Loucy (cell line): ENCODE results near the gene TMEM51.

Experiments
- H2AFZ ChIP-seq: fragments of 200-600 bp; sonication (generic); 2 replicates; pipeline ENCODE4 v1.6.0; 2016; ENCODE audit warnings: antibody characterized with exemption, mild to moderate bottlenecking, low read length, moderate library complexity
- H3F3A ChIP-seq: fragments of 200-600 bp; 2 replicates; pipeline ENCODE4 v1.6.0; 2016; ENCODE audit warnings: antibody characterized with exemption, low read depth, mild to moderate bottlenecking
- H3K27me3 ChIP-seq: fragments of 200-600 bp; sonication (generic); 2 replicates; pipeline ENCODE4 v1.6.1; 2014; ENCODE audit warnings: low read length, mild to moderate bottlenecking; ENCODE audit not compliant: insufficient read depth, poor library complexity, severe bottlenecking
- H3K36me3 ChIP-seq: fragments of 200-600 bp; sonication (generic); 2 replicates; pipeline ENCODE4 v1.6.1; 2016; ENCODE audit warnings: low read length; ENCODE audit not compliant: insufficient read depth
- H3K4me1 ChIP-seq: fragments of 200-600 bp; sonication (generic); 2 replicates; pipeline ENCODE4 v1.5.1; 2014; ENCODE audit warnings: low read length, mild to moderate bottlenecking; ENCODE audit not compliant: insufficient read depth, poor library complexity, severe bottlenecking
- H3K4me2 ChIP-seq: fragments of 200-600 bp; sonication (generic); 2 replicates; pipeline ENCODE4 v1.6.0; 2014; ENCODE audit warnings: antibody characterized with exemption, low read length, low read depth, mild to moderate bottlenecking; ENCODE audit not compliant: poor library complexity, severe bottlenecking
- H3K4me3 ChIP-seq: fragments of 200-600 bp; sonication (generic); 2 replicates; pipeline ENCODE4 v1.5.1; 2014; ENCODE audit warnings: low read length, mild to moderate bottlenecking, mixed read lengths; ENCODE audit not compliant: poor library complexity, severe bottlenecking
- H3K79me2 ChIP-seq: fragments of 200-600 bp; sonication (generic); 2 replicates; pipeline ENCODE4 v1.6.1; 2014; ENCODE audit warnings: low read length; ENCODE audit not compliant: insufficient read depth
- H3K9ac ChIP-seq: fragments of 200-600 bp; sonication (generic); 2 replicates; pipeline ENCODE4 v1.6.0; 2014; ENCODE audit warnings: mild to moderate bottlenecking, low read depth, low read length, moderate library complexity; ENCODE audit not compliant: poor library complexity, severe bottlenecking
- H3K9me2 ChIP-seq: fragments of 200-600 bp; sonication (generic); replicated peaks from 2 replicates; pipeline ENCODE4 v1.6.1; 2016; ENCODE audit warnings: low read depth, low read length, mixed read lengths
- H3K9me3 ChIP-seq: fragments of 200-600 bp; sonication (generic); 2 replicates; pipeline ENCODE4 v1.6.1; 2014; ENCODE audit warnings: mild to moderate bottlenecking, antibody characterized with exemption, low read length, low read depth; ENCODE audit not compliant: insufficient read depth
- H4K20me1 ChIP-seq: fragments of 200-600 bp; sonication (generic); 2 replicates; pipeline ENCODE4 v1.6.0; 2014; ENCODE audit warnings: antibody characterized with exemption, low read length, mild to moderate bottlenecking; ENCODE audit not compliant: insufficient read depth, poor library complexity, severe bottlenecking
- EZH2phosphoT487 ChIP-seq: fragments of 200-600 bp; IDR thresholded peaks from 2 replicates; pipeline ENCODE4 v1.6.1; 2018; ENCODE audit warnings: antibody characterized with exemption, mild to moderate bottlenecking, moderate library complexity, borderline replicate concordance
- TF ChIP-seq, protein P1 (sequence below): fragments of 200-600 bp; sonication (generic); conservative IDR thresholded peaks from 2 replicates; pipeline ENCODE4 v1.5.1; 2014; ENCODE audit warnings: mild to moderate bottlenecking, antibody characterized with exemption, low read length

TMEM51 gene

DNA sequence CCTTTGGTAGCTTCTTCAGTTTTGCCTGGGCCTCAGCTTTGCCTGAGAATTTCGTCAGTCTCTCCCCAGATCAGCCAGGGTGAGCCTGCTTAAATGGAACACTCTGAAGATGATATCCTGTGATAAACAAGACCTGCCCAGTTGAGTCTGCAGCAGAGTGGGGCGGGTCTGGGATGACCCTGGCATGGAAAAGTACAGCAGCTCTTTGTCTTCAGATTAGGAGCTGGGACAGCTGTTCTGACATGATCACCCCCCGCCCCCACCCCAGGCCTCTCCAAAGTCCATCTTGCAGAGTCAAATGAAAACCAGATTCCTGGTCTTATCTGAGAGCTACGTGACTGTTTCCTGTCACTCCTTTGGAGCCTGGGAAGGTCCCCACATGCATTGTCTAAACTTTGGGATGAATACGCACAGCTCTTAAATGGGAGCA lies 2.2 kb upstream of the TMEM51 start:
- peaks cover 12% of the 10 kb centered on the region for H3K27me3 ChIP-seq
- H4K20me1 ChIP-seq, result no peaks in the 10 kb centered on the region
- no peaks in the 10 kb centered on the region for H3K9me2 ChIP-seq
- no peak overlapping the region for H3K4me3 ChIP-seq
- no peak overlapping the region for H3K9ac ChIP-seq
- H3K9me3 ChIP-seq, result no peaks in the 10 kb centered on the region
- H2AFZ ChIP-seq, result no peak overlapping the region
- no peaks in the 10 kb centered on the region for H3K79me2 ChIP-seq
- H3K36me3 ChIP-seq, result no peaks in the 10 kb centered on the region
- H3K4me2 ChIP-seq, result no peak overlapping the region
- no peaks in the 10 kb centered on the region for H3F3A ChIP-seq
- H3K4me1 ChIP-seq, result no peaks in the 10 kb centered on the region
- no peak for TF ChIP-seq EZH2phosphoT487
- TF ChIP-seq, protein P1, sequence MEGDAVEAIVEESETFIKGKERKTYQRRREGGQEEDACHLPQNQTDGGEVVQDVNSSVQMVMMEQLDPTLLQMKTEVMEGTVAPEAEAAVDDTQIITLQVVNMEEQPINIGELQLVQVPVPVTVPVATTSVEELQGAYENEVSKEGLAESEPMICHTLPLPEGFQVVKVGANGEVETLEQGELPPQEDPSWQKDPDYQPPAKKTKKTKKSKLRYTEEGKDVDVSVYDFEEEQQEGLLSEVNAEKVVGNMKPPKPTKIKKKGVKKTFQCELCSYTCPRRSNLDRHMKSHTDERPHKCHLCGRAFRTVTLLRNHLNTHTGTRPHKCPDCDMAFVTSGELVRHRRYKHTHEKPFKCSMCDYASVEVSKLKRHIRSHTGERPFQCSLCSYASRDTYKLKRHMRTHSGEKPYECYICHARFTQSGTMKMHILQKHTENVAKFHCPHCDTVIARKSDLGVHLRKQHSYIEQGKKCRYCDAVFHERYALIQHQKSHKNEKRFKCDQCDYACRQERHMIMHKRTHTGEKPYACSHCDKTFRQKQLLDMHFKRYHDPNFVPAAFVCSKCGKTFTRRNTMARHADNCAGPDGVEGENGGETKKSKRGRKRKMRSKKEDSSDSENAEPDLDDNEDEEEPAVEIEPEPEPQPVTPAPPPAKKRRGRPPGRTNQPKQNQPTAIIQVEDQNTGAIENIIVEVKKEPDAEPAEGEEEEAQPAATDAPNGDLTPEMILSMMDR, result no peak

DNA sequence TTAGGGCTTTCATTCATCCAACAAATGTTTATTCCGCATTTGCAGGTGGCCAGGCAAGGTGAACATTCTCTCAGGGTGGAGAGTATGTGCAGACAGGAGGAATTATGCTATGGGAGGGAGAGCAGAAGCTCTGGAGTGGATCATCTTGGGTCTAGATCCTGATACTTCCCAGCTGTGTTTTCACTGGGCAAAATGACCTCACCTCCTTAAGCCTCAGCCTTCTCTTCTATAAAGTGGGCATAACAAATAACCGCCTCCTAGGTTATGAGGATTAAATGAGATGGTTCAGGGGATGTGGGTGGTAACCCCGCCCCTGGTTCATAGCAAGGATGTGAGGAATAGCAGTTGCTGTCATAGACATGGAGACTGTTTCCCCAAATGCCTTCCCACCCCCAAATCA lies 1.7 kb upstream of the TMEM51 start:
- H3K27me3 ChIP-seq, result peaks cover 12% of the 10 kb centered on the region
- no peaks in the 10 kb centered on the region for H3K9me2 ChIP-seq
- no peaks in the 10 kb centered on the region for H3K9me3 ChIP-seq
- no peaks in the 10 kb centered on the region for H3K4me1 ChIP-seq
- H3K9ac ChIP-seq, result no peak overlapping the region
- H2AFZ ChIP-seq, result no peak overlapping the region
- no peak for TF ChIP-seq EZH2phosphoT487
- TF ChIP-seq, protein P1, result no peak
- H4K20me1 ChIP-seq, result no peaks in the 10 kb centered on the region
- no peak overlapping the region for H3K4me3 ChIP-seq
- no peaks in the 10 kb centered on the region for H3F3A ChIP-seq
- no peaks in the 10 kb centered on the region for H3K36me3 ChIP-seq
- H3K4me2 ChIP-seq, result peak overlapping the region; percentile 89
- H3K79me2 ChIP-seq, result no peaks in the 10 kb centered on the region

DNA sequence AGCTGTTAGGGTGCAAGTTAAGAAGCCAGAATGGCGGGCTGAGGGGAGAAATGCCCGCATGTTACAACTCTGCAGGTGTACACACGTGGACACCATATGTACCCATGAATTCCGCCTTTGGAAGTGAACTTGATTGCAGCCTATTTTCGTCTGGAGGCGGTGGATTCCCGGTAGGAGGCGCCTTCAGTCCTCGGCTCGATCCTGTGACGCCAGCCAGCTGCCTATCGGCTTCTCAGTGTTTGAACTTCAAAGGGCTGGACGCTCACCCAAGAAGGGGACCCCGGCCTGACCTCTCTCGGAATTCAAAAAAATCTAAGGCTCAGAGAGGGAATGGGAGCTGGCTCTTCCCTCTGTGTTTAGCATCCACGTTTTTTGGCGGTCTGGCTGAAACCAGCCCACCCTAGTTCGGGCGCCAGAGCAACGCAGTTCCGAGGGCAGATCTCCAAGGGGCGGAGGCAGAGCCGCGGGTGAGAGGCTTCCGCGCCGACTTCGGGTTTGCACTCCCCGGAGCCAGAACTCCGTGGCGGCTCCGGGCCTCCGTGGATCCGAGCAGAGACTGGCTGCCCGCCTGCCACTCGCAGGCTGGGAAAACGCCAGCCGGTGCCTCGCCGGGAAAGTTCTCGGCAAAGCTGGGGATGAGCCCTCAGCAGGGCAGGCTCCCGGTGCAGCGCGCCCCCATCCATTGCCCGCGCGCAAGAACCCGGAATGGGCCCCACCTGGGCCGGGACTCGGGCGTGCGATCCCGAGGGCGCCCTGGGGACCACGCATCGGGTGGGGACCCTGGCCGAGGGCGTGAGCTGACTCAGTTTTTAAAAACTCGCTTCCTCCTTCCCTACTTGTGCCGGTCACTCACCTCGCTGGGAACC lies 996 bp upstream of the TMEM51 start:
- H3K9me3 ChIP-seq, result no peaks in the 10 kb centered on the region
- H3K27me3 ChIP-seq, result peaks cover 12% of the 10 kb centered on the region
- H3K9ac ChIP-seq, result peak overlapping the region; percentile 1
- peak overlapping the region; percentile 89 for H3K4me2 ChIP-seq
- TF ChIP-seq EZH2phosphoT487, result no peak
- TF ChIP-seq, protein P1, result peak; percentile 42
- no peaks in the 10 kb centered on the region for H3K4me1 ChIP-seq
- H3K36me3 ChIP-seq, result no peaks in the 10 kb centered on the region
- H3K4me3 ChIP-seq, result peak overlapping the region; percentile 69
- no peaks in the 10 kb centered on the region for H3K9me2 ChIP-seq
- H3K79me2 ChIP-seq, result no peaks in the 10 kb centered on the region
- H4K20me1 ChIP-seq, result no peaks in the 10 kb centered on the region
- peak overlapping the region; percentile 94 for H2AFZ ChIP-seq
- no peaks in the 10 kb centered on the region for H3F3A ChIP-seq
